Gastrocnemius medialis (tissue), 4 donors: ENCODE results near the gene GJC2.

ENCODE experiments used
- POLR2A ChIP-seq, 2 donors: fragments of 450-650 bp; IDR thresholded peaks; one replicate each; pipeline ENCODE4 v1.6.1; 2017; ENCODE audit warnings: antibody characterized with exemption in 2 of 2, mild to moderate bottlenecking in 2 of 2, moderate library complexity in 2 of 2
- TF ChIP-seq, protein P1 (sequence below), 5 experiments: fragments of 450-650 bp in 3 of 5; fragments of 200-600 bp in 2 of 5; sonication (generic) in 2 of 5; IDR thresholded peaks in 4 of 5; conservative IDR thresholded peaks in 1 of 5; 1 replicate in 4 of 5; 2 replicates in 1 of 5; pipeline ENCODE4 v1.5.1; 2016 to 2019; ENCODE audit warnings: antibody characterized with exemption in 5 of 5, mild to moderate bottlenecking in 3 of 5, moderate library complexity in 3 of 5

DNA sequence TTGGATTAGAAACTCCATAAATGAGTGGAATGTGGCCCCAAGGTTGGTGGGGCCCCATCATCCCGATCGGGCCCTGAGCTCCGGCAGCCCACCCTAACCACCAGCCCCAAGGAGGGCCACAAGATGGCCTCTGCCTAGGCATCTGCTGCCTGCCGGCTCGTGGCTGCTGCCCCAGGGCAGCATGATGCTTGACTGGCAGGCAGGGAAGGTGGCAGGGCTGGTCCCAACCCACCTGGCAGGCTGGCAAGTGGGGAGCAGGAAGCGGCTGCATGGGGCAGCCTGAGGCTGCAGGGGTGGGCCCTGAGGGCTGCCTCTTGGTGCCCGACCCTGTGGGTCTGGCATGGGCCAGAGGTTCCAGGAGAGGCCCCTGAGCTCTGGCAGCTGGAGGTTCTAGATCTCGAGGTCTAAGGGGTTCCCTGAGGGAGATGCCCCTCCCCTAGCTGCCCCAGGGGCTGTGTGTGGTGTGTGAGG, 760 bp upstream of the GJC2 start:
- TF ChIP-seq, protein P1, sequence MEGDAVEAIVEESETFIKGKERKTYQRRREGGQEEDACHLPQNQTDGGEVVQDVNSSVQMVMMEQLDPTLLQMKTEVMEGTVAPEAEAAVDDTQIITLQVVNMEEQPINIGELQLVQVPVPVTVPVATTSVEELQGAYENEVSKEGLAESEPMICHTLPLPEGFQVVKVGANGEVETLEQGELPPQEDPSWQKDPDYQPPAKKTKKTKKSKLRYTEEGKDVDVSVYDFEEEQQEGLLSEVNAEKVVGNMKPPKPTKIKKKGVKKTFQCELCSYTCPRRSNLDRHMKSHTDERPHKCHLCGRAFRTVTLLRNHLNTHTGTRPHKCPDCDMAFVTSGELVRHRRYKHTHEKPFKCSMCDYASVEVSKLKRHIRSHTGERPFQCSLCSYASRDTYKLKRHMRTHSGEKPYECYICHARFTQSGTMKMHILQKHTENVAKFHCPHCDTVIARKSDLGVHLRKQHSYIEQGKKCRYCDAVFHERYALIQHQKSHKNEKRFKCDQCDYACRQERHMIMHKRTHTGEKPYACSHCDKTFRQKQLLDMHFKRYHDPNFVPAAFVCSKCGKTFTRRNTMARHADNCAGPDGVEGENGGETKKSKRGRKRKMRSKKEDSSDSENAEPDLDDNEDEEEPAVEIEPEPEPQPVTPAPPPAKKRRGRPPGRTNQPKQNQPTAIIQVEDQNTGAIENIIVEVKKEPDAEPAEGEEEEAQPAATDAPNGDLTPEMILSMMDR (IDR thresholded peaks at IDR 0.05 in 4 of 5, conservative IDR thresholded peaks at IDR 0.05 in 1 of 5): no peak
- TF ChIP-seq POLR2A (IDR thresholded peaks at IDR 0.05): no peak
